ENCODE results near the gene HSPA4L.

HSPA4L gene

DNA sequence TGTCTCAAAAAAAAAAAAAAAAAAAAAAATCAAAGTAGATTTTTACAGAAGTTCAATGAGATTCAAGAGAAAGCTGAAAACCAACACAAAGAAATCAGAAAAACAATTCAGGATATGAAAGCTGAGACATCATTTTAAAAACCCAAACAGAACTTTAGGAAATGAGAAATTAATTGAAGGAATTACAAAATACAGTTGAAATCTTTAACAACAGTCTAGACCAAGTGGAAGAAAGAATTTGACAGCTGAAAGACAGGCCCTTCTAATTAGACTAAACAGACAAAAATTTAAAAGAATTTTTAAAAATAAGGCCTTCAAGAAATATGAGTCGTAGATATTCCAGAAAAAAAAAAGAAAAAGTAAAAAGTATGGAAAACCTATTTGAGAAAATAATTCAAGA, 64.6 kb downstream of the HSPA4L start:
- no peak for TF ChIP-seq CTCF (IDR thresholded peaks at IDR 0.05; ENCODE audit: extremely low read depth, missing control alignments)
- DNase-seq (ENCODE audit: low spot score): no peak

DNA sequence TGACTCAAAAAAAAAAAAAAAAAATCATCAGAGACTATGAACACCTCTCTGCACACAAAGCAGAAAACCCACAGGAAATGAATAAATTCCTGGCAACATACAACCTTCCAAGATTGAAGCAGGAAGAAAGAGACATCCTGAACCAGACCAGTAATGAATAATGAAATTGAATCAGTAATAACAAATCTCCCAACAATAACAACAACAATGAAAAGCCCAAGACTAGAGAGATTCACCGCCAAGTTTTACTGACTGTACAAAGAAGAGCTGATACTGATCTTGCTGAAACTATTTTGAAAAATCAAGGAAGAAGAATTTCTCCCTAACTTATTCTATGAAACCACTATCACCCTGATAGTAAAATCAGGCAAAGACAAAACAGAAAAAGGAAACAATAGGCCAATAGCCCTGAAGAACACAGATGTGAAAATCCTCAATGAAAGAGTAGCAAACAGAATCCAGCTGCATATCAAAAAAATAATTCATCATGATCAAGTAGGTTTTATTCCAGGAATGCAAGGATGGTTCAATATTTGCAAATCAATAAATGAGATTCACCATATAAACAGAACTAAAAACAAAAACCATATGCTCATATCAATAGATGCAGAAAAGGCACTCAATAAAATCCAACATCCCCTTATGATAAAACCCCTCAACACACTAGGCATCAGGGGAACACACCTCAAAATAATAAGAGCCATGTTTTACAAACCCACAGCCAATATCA, 67.5 kb downstream of the HSPA4L start:
- TF ChIP-seq CTCF (IDR thresholded peaks at IDR 0.05; ENCODE audit: extremely low read depth, missing control alignments): no peak
- no peak for DNase-seq (ENCODE audit: low spot score)

GRCh38 chr4:127852661-127853060, 70.5 kb downstream of the HSPA4L start:
- no peak for TF ChIP-seq CTCF (IDR thresholded peaks at IDR 0.05; ENCODE audit: extremely low read depth, missing control alignments)
- DNase-seq (ENCODE audit: low spot score): no peak

- no peak for DNase-seq (ENCODE audit: low spot score)
- TF ChIP-seq CTCF (IDR thresholded peaks at IDR 0.05; ENCODE audit: extremely low read depth, missing control alignments): no peak
These were observed 74.2 kb downstream of the HSPA4L start for GRCh38 chr4:127856196-127856812.

DNA sequence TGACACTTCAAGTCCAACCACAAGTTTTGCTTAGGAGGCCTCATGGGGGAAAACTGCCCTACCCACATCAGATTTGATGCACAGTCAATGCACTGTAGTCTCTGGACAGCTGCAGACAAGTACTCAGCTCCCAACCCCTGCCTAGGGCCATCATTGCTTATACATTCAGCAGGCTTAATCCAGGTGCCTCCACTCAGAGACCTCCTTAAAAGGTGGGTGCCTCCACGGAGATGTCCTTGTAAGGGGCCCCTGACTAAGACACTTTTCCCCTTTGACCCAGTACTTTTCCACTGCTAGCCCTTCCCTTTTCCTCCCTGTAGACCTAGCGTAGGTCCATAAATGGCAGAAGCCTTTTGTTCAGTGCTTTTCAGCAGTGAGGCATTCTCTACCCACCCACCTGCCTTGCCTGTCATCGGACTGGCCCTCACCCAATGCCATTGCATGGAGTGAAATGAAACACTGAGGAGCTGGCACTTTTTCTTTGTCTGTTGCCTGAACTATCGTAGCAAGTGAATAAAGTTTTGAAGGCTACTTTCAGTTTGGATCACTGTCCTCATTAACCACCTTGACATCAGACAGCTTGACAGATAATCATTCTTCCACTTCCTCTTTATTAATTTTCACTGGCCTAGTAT, 74.8 kb downstream of the HSPA4L start:
- peak; percentile 49 for DNase-seq (ENCODE audit: low spot score)

DNA sequence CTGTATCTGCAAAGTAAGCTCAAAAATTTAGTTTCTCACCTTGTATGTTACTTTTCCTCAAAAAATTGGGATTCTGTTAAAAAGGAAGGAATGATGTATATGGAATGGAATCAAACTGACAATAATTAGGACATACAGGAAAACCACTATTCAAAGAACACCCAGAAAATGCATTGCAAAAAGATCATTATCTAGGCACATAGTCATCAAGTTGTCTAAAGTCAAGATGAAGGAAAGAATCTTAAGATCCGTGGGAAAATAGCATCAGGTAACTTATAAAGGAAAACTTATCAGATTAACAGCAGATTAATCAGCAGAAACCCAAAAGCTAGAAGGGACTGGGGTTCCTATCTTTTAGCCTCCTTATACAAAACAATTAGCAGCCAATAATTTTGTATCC, 75.5 kb downstream of the HSPA4L start:
- no peak for TF ChIP-seq CTCF (IDR thresholded peaks at IDR 0.05; ENCODE audit: extremely low read depth, missing control alignments)
- DNase-seq (ENCODE audit: low spot score): no peak

More for the DNA sequence above, 74.8 kb downstream of the HSPA4L start:
- no peak for TF ChIP-seq CTCF (IDR thresholded peaks at IDR 0.05; ENCODE audit: extremely low read depth, missing control alignments)

DNA sequence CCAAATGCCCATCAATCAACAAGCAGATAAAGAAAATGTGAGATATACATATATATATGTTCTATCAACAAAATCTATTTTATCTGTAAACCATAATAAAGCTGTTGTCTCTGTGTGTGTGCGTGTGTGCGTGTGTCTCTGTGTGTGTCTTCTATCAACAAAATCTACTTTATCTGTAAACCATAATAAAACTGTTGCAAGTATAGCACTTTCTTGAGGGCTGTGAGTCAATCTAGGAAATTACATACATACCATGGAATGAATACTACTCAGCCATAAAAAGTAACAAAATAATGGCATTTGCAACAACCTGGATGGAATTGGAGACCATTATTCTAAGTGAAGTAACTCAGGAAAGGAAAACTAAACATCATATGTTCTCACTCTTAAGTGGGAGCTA, 86.1 kb downstream of the HSPA4L start:
- no peak for TF ChIP-seq CTCF (IDR thresholded peaks at IDR 0.05; ENCODE audit: extremely low read depth, missing control alignments)
- no peak for DNase-seq (ENCODE audit: low spot score)

All from GM20000 (cell line).